Measurements from ENCODE around the gene CACNG4.

The CACNG4 gene

DNA sequence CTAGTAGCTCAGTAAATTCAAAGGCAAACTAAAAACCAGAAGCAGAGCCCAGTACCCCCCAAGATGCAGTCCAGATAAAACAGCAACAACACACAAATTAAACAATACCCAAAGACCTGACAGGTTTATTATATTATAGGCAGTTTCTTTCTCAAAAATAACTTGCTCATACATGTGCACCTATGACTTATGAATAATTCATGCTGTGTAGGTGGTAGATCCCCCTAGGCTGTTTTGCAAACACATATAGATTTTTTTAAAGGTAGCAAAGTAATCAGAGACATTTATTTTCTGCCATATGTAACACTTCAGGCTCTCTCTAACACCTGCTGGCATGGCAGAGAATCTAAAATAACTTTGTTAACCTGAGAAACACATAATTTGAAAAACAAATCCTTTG is 107.1 kb downstream of the CACNG4 start:
- DNase-seq (ENCODE audit: low read depth, low spot score), result no peak
- no peak overlapping the region for H3K4me3 ChIP-seq (ENCODE audit: low read length)

DNA sequence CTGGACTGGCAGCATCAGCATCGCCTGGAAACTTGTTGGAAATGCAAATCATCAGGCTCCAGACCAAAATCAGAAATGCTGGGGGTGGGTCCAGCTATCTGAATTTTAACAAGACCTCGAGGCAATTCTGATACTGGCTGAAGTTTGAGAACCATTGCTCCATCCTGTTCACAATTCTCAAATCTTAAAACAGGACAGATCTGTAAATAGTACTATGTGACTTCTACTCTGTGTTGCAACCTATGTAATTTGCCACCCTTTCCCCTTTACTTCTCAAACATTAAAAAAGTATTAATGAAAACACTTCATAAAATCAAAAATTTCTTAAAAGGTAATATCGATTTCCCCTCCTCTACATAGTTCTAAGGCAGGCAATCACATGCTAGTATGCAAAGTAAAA is 108.4 kb downstream of the CACNG4 start:
- no peak overlapping the region for H3K4me3 ChIP-seq (ENCODE audit: low read length)
- DNase-seq (ENCODE audit: low read depth, low spot score), result no peak

DNA sequence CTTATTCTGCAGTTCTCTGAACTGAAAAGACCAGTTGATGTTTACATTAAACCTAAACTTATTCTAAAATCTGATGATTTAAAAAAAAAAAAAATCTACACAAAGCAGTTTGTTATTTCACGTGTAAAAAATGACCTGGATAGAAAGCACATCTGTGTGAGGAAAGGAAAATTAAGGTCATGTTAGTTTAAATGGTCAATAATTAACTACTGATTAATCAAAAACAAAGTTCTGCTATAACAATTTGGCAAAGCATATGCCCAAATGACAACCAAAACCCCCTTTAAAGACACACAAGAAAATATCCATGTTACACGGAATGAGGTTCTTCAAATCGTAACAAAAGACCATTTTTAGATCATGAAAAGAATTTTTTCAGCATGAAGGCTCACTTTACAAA is 110.3 kb downstream of the CACNG4 start:
- DNase-seq (ENCODE audit: low read depth, low spot score), result no peak
- no peak overlapping the region for H3K4me3 ChIP-seq (ENCODE audit: low read length)

DNA sequence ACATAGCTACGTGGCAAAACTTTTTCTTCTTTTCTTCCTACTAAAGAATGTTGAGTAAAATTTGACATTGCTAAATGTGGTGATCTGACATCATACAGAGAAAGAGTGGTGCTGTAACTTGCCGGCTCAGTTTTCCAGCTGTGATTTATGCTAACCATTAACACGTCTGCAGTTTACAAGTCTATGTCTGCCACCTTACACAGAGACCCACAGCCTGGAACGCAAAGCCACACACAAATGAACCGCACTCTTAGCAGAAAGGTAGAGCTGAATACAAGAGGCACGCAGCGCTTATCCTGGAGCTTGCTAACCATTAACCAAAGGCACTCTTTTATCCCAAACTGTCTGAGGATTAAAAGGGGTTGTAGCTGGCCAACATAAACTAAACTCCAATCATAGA is 111.8 kb downstream of the CACNG4 start:
- H3K4me3 ChIP-seq (ENCODE audit: low read length), result no peak overlapping the region
- no peak for DNase-seq (ENCODE audit: low read depth, low spot score)

DNA sequence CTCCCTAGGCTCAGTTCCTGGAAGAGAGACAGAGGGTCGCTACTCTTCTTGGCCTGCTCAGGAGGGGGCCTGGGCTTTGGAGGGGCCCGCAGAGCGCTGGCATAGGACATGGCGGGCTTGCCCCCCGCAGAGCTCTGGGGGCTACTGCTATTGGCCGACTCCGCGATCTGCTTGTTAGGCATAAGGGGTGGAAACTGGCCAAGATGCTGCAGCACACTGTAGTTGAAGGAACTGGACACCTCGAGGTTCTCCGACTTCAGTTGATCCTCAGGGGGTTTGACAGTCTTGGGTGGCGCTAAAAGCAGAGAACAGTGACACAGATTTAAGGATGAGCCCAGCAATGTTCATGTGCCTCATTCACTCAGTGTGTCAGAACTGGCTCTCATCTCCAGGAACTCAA is 113.8 kb downstream of the CACNG4 start:
- no peak for DNase-seq (ENCODE audit: low read depth, low spot score)

DNA sequence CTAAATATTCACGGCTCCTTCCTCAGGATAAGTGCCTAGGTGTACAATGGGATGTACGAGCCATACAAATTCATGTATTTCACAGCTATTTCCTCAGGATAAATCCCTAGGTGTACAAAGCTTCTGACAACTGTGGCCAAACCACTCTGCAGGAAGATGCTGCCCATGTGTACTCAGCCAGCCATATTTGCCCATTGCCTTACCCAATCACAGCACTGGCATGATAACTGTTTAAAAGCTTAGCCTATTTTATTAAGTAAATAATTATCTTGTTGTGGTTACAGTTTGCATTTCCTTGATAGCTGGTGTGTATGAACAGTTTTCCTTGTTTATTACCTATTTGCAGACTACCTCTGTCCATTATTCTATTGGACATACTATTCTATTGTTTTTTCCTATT is 115.0 kb downstream of the CACNG4 start:
- H3K4me3 ChIP-seq (ENCODE audit: low read length), result no peak overlapping the region

More for the DNA sequence above, 113.8 kb downstream of the CACNG4 start:
- no peak overlapping the region for H3K4me3 ChIP-seq (ENCODE audit: low read length)

DNA sequence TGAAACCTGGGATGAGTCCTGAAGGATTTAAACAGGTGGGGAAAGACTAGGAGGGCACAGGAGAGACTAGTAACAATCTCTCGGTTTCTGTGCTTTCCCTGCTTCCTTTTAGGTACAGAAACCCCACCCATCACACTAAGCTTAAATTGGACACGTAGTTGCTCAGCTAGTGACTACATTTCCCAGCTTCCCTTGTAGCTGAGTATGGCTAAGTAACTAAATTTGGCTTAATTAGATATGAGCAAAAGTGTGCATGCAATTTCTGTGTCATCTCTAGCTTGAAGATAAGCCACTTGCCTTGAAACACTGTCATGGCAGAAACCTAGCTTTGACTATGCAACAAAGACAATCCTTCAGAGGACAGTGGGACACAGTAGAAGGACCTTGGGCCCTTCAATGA is 116.3 kb downstream of the CACNG4 start:
- no peak for DNase-seq (ENCODE audit: low read depth, low spot score)

More for the DNA sequence above, 115.0 kb downstream of the CACNG4 start:
- DNase-seq (ENCODE audit: low read depth, low spot score), result no peak

DNA sequence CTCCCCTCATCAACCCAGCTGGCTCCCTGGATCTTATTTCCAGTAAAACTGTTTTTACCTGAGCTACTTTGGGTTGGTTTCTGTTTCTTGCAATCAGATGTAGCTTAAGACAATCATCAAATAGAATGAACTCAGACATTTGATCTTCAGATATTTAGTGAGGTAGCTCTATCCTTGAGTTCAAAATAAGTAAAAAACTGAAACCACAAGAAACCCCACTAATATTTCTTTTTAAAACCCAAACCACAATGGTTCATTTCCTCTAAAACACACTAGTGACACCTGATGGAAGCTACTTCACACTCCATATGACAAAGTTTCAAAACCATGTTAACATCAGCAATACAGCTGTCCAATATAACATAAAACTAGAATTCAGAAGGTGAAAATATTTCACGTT is 117.6 kb downstream of the CACNG4 start:
- peak; percentile 60 for DNase-seq (ENCODE audit: low read depth, low spot score)

More for the DNA sequence above, 116.3 kb downstream of the CACNG4 start:
- no peak overlapping the region for H3K4me3 ChIP-seq (ENCODE audit: low read length)

More for the DNA sequence above, 117.6 kb downstream of the CACNG4 start:
- no peak overlapping the region for H3K4me3 ChIP-seq (ENCODE audit: low read length)
